GM12873 (cell line): ENCODE data around the gene ARNT2.

ENCODE experiments used
- TF ChIP-seq, protein P1 (sequence below): IDR thresholded peaks from 2 replicates; pipeline ENCODE4 v1.5.1; 2012; ENCODE audit warnings: low read depth, mild to moderate bottlenecking, moderate library complexity, low read length, control low read depth; ENCODE audit not compliant: insufficient read depth; ENCODE audit errors: missing control alignments

The ARNT2 gene

DNA sequence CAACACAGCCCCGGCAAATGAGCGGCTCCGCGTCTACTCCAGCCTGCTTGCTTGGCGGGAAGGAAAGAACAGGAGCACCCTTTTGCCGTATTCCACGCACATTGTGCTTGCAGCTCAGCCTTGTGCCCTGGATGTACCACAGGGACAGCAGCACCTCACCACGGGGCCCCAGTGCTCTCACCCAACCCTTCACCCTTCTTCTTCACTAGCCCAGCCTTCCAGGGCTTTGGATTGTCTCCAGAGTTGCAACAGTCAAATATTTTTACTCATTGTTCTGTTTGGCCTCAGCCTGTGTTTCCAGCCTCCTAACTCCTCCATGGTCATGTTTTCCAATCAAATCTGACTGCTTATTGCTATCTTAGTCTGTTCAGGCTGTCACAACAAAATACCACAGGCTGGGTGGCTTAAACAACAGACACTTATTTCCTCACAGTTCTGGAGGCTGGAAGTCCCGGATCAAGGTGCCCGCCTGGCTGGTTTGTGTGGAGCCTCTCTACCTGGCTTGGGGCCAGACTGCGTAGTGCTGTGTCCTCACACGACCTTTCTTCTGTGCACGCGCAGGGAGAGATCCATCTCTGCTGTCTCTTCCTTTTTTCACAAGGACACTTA, 211.7 kb downstream of the ARNT2 start:
- TF ChIP-seq, protein P1, sequence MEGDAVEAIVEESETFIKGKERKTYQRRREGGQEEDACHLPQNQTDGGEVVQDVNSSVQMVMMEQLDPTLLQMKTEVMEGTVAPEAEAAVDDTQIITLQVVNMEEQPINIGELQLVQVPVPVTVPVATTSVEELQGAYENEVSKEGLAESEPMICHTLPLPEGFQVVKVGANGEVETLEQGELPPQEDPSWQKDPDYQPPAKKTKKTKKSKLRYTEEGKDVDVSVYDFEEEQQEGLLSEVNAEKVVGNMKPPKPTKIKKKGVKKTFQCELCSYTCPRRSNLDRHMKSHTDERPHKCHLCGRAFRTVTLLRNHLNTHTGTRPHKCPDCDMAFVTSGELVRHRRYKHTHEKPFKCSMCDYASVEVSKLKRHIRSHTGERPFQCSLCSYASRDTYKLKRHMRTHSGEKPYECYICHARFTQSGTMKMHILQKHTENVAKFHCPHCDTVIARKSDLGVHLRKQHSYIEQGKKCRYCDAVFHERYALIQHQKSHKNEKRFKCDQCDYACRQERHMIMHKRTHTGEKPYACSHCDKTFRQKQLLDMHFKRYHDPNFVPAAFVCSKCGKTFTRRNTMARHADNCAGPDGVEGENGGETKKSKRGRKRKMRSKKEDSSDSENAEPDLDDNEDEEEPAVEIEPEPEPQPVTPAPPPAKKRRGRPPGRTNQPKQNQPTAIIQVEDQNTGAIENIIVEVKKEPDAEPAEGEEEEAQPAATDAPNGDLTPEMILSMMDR, result no peak

DNA sequence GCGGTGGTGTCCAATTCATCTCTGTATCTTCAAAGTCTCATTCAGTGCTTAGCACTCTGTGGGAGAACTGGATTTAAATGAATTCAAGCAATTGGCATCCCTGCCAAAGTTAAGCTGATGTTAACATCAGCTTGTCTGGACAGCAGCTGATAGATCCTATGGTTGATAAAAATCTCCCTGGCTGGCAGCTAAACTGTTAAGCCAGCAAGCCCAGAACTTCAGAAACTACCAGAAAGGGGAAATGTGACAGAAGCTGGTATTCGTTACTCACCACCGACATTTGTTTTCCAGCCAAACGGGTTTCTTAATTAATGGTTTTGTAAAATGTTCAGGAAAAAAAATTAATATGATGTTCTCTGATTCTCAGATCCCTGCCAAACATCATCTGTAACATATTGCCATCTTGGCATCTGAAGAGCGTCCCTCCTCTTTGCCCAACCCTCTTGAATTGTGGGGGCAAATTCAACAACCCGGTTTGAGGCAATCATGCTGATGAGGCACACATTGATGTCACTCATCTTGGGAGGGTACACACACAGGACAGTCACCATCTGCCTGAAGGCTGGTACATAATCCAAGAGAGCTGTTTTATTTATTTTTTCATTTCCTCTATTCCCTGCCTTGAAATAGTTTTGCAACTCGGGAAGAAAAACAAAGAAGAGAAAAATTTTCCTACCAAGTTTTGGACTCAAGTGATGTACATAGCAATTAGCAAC, 214.7 kb downstream of the ARNT2 start:
- TF ChIP-seq, protein P1, result no peak

DNA sequence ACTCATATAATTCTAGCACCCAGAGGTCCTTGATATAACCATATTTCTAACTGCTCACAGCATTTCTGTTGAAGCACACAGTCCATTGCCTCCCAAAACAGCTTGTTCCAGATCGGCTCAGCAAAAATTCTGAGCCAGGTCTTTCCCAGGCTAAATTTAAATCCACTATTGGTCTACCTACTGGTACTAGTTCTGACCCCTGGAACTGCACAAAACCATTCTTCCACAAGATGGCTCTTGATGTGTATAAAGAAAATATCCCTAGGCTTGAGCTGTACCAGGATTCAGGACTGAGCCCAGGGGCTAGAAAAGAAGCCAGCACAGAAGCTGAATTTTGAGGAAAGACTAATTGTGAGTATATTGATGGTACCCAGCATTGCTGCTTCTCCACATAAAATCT, 215.5 kb downstream of the ARNT2 start:
- TF ChIP-seq, protein P1, result no peak

DNA sequence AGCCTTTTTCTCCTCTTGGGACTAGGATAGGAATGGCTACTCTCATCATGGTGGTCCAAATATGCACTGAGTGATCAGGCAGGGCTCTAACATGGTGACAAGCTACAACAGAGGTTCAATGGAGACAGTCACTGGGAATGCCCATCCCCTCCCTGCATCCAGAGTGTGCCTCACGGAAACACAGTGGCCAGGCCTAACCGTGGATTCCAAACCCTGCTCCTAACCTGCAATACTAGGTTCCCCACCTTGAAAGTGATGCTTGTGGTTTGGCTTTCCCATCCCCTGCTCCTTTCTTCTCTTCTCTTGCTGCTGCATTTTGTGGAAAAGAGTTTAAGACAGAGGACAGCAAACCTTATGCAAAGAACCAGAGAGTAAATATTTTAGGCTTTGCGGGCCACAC, 216.0 kb downstream of the ARNT2 start:
- TF ChIP-seq, protein P1, result no peak

DNA sequence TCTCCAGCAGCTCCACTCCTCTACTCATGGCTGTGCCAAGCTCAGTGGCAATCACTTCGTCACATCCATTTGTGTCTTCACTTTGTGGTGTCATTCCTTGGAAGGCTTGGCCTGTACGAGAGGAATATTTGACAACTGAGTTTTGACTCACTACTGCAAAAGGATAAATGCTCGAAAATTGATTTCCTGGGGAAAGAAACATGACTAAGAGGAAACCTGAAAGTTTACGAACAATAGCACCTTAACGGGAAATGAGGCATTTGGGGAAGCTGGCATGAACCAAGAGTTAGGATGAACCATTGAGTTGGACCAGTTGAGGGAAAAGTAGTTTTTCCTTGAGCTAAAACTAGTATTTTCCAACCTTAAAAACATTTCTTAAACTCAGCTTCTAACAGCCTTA, 216.7 kb downstream of the ARNT2 start:
- TF ChIP-seq, protein P1, result no peak

DNA sequence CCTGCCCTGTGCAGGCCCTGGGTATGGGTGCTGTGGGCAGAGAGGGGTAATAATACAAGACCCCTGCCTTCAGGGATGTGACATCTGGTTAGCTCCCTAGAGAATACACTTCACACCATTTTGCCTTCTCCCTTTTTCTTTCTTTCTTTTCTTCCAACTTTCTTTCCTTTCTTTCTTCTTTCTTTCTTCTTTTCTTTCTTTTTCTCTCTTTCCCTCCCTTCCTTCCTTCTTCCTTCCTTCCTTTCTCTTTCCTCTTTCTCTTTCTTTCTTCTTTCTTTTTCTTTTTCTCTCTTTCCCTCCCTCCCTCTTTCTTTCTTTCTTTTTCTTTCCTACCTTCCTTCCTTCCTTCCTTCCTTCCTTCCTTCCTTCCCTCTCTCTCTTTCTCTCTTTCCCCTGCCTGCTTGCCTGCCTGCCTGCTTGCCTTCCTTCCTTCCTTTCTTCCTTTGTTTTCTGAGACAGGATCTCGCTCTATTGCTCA, 222.5 kb downstream of the ARNT2 start:
- TF ChIP-seq, protein P1, result no peak

DNA sequence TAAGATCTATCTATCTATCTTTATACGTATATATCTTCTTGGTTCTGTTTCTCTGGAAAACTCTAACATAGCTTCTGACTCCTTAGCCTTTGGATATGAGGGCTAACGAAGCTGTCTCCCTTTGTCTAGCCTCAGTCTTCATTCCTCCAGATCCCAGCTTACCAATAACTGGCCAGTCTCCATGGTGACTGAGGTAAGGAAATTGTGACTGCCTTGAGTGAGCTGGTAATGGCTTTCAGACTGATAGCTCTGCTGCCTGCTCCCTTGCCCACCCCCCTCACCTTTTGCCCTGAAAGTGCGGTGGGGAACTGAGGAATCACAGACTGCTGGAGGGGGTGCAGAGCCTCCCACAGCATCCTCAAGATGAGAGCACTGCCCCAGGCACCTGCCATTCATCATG, 225.2 kb downstream of the ARNT2 start:
- TF ChIP-seq, protein P1, result no peak
